ENCODE results near the gene SLC38A10.

SLC38A10 gene

GRCh38 chr17:81330884-81331245 lies 35.8 kb upstream of the SLC38A10 start:
- no peak for FAIRE-seq

- no peak for FAIRE-seq
These were observed 35.1 kb upstream of the SLC38A10 start for GRCh38 chr17:81329927-81330883.

- no peak for FAIRE-seq
These were observed 34.1 kb upstream of the SLC38A10 start for GRCh38 chr17:81328978-81329926.

- FAIRE-seq = no peak
These were observed 33.4 kb upstream of the SLC38A10 start for GRCh38 chr17:81328489-81328888.

- FAIRE-seq = no peak
These were observed 30.7 kb upstream of the SLC38A10 start for GRCh38 chr17:81325714-81326358.

- no peak for FAIRE-seq
These were observed 30.0 kb upstream of the SLC38A10 start for GRCh38 chr17:81324851-81325713.

GRCh38 chr17:81324177-81324850 lies 29.2 kb upstream of the SLC38A10 start:
- FAIRE-seq = no peak

- no peak for FAIRE-seq
These were observed 28.3 kb upstream of the SLC38A10 start for GRCh38 chr17:81323411-81323868.

- no peak for FAIRE-seq
These were observed 27.9 kb upstream of the SLC38A10 start for GRCh38 chr17:81323083-81323369.

- FAIRE-seq = no peak
These were observed 27.4 kb upstream of the SLC38A10 start for GRCh38 chr17:81322271-81323082.

GRCh38 chr17:81317961-81318605 lies 23.0 kb upstream of the SLC38A10 start:
- FAIRE-seq = no peak

- no peak for FAIRE-seq
These were observed 22.4 kb upstream of the SLC38A10 start for GRCh38 chr17:81317530-81317821.

GRCh38 chr17:81315885-81316391 lies 20.8 kb upstream of the SLC38A10 start:
- no peak for FAIRE-seq

GRCh38 chr17:81315129-81315884 lies 20.2 kb upstream of the SLC38A10 start:
- FAIRE-seq = no peak

GRCh38 chr17:81314398-81315081 lies 19.4 kb upstream of the SLC38A10 start:
- no peak for FAIRE-seq

- FAIRE-seq = no peak
These were observed 18.8 kb upstream of the SLC38A10 start for GRCh38 chr17:81313776-81314397.

GRCh38 chr17:81312624-81313325 lies 17.7 kb upstream of the SLC38A10 start:
- FAIRE-seq = no peak

GRCh38 chr17:81311946-81312345 lies 16.8 kb upstream of the SLC38A10 start:
- FAIRE-seq = no peak
